ENCODE measurements around the gene IGF2BP1. TPM values are rescaled to one million over a fixed set of nuclear protein-coding genes. Genes with fewer than 3 reads are reported as not detected.

IGF2BP1 gene
- total and polyA plus RNA-seq, 2 of the 8 experiments (the other 6 are each of a cell fraction or from before 2014, with no cell fraction given), result 41.6 to 513 TPM

- Histone ChIP-seq H3K4me2 (ENCODE audit: insufficient read depth in 1 of 2, low read depth in 2 of 2, low read length in 2 of 2) (no peak overlapping the region), H3K14ac (ENCODE audit: insufficient read length) (no peak overlapping the region), H2AFZ (ENCODE audit: low read length) (no peak overlapping the region), H3K79me2 (ENCODE audit: control insufficient read depth in 1 of 2, insufficient read depth in 2 of 2, low read length in 2 of 2) (no peaks in the 10 kb centered on the region), H3K56ac (replicated peaks; ENCODE audit: insufficient read length, low read depth, low read length) (no peak overlapping the region), H3K18ac (ENCODE audit: extremely low read depth, low read length) (no peak overlapping the region), H3K23me2 (ENCODE audit: low read depth, low read length) (no peaks in the 10 kb centered on the region), H4K5ac (ENCODE audit: insufficient read length, low read depth, low read length) (no peak overlapping the region), H3K4me3 (ENCODE audit: extremely low read depth in 1 of 4, insufficient read depth in 2 of 4, low read depth in 3 of 4, low read length in 4 of 4) (no peak overlapping the region), H3K79me1 (ENCODE audit: low read depth, low read length) (no peaks in the 10 kb centered on the region), H4K91ac (replicated peaks; ENCODE audit: insufficient read length, low read length) (no peak overlapping the region), H3K9ac (replicated peaks in 1 of 4; ENCODE audit: extremely low read depth in 1 of 4, low read depth in 3 of 4, low read length in 3 of 4) (no peak overlapping the region), H3K9me3 (ENCODE audit: insufficient read depth in 2 of 2, low read depth in 1 of 2, low read length in 1 of 2) (no peaks in the 10 kb centered on the region), H4K20me1 (replicated peaks in 1 of 2; ENCODE audit: control insufficient read depth in 1 of 2, insufficient read depth in 2 of 2, low read length in 2 of 2) (no peaks in the 10 kb centered on the region), H2BK15ac (ENCODE audit: low read length) (no peak overlapping the region), H3K4ac (replicated peaks; ENCODE audit: insufficient read length, low read depth, low read length) (no peak overlapping the region), H2BK120ac (replicated peaks; ENCODE audit: low read depth, low read length) (no peak overlapping the region), H3K27me3 (replicated peaks in 1 of 4; ENCODE audit: control insufficient read depth in 3 of 4, extremely low read depth in 1 of 4, insufficient read depth in 3 of 4, low read length in 3 of 4) (no peaks in the 10 kb centered on the region), H2AK5ac (ENCODE audit: low read depth, low read length) (no peak overlapping the region), H3K4me1 (replicated peaks in 1 of 4; ENCODE audit: control insufficient read depth in 3 of 4, insufficient read depth in 4 of 4, low read length in 3 of 4) (peaks cover 0 to 13% (median 3%) of the 10 kb centered on the region in 4 experiments; a peak in 4 of 7 replicates), H3K23ac (ENCODE audit: insufficient read length) (no peak overlapping the region), H2BK20ac (ENCODE audit: low read length) (no peak overlapping the region), H2BK12ac (ENCODE audit: low read depth, low read length) (no peak overlapping the region), H4K8ac (ENCODE audit: extremely low read depth, insufficient read depth, low read length) (no peak overlapping the region), H3K27ac (ENCODE audit: low read depth, low read length) (no peak overlapping the region), H2BK5ac (ENCODE audit: low read depth, low read length) (no peak overlapping the region), H3K36me3 (ENCODE audit: control insufficient read depth in 2 of 4, insufficient read depth in 4 of 4, low read length in 3 of 4) (no peaks in the 10 kb centered on the region; a peak in 1 of 8 replicates)
- DNase-seq (ENCODE audit: low read depth in 1 of 2, low spot score in 2 of 2) (no peak), FAIRE-seq (no peak)
- ChIA-PET POLR2A (ENCODE audit: partially characterized antibody) (no interaction called here), CTCF (ENCODE audit: partially characterized antibody) (interaction anchor here (1.0 to 1.9 kb wide), 2 partner anchors 84 to 212 kb away, joined by 3 to 5 read pairs; no protein-coding TSS in a partner anchor)
- 91% methylated on average over 10 of the region's 10 CpGs; no CpG with 5 or more reads in 1 of the 2 experiments for WGBS, 2 experiments (ENCODE audit: extremely low coverage in 1 of 2, insufficient coverage in 1 of 2, insufficient read length in 1 of 2, insufficient replicate concordance in 2 of 2, low coverage in 1 of 2, low lambda C conversion rate in 2 of 2, missing lambda C conversion rate in 1 of 2)
- TF ChIP-seq GABPA (IDR thresholded peaks at IDR 0.05; ENCODE audit: borderline replicate concordance, insufficient read depth, low read length) (no peak), CTBP2 (IDR thresholded peaks at IDR 0.05; ENCODE audit: borderline replicate concordance, insufficient read depth, insufficient read length, low read length) (no peak), E2F6 (IDR thresholded peaks at IDR 0.05) (no peak), BRCA1 (IDR thresholded peaks at IDR 0.05; ENCODE audit: low read depth, low read length) (no peak), NRF1 (IDR thresholded peaks at IDR 0.05; ENCODE audit: low read depth, low read length) (no peak), CTCF (IDR thresholded peaks at IDR 0.05; ENCODE audit: control extremely low read depth in 1 of 3, insufficient read depth in 1 of 3, low read depth in 1 of 3, low read length in 3 of 3) (no peak), GTF2F1 (IDR thresholded peaks at IDR 0.05; ENCODE audit: borderline replicate concordance, low read depth, low read length) (no peak), MAFK (IDR thresholded peaks at IDR 0.05; ENCODE audit: low read depth, low read length) (no peak), SAP30 (IDR thresholded peaks at IDR 0.05; ENCODE audit: insufficient read depth, insufficient replicate concordance, low read length) (no peak)
These were observed 93.9 kb downstream of the IGF2BP1 start for GRCh38 chr17:49090878-49091594.
